ENCODE measurements around the gene EIPR1.

Gene EIPR1

GRCh38 chr2:3303583-3304406 is 73.8 kb downstream of the EIPR1 start:
- DNase-seq (ENCODE audit: low read depth), result peak; percentile 51

GRCh38 chr2:3302751-3303582 is 74.7 kb downstream of the EIPR1 start:
- DNase-seq (ENCODE audit: low read depth), result no peak

GRCh38 chr2:3302421-3302750 is 75.2 kb downstream of the EIPR1 start:
- no peak for DNase-seq (ENCODE audit: low read depth)

- DNase-seq (ENCODE audit: low read depth), result no peak
Observed at GRCh38 chr2:3301001-3301400, 76.6 kb downstream of the EIPR1 start.

GRCh38 chr2:3300224-3300995 is 77.2 kb downstream of the EIPR1 start:
- no peak for DNase-seq (ENCODE audit: low read depth)

GRCh38 chr2:3299703-3300102 is 77.9 kb downstream of the EIPR1 start:
- DNase-seq (ENCODE audit: low read depth), result no peak

- DNase-seq (ENCODE audit: low read depth), result no peak
Observed at GRCh38 chr2:3299130-3299529, 78.5 kb downstream of the EIPR1 start.

GRCh38 chr2:3298191-3298590 is 79.4 kb downstream of the EIPR1 start:
- DNase-seq (ENCODE audit: low read depth), result no peak

- no peak for DNase-seq (ENCODE audit: low read depth)
Observed at GRCh38 chr2:3297523-3297922, 80.1 kb downstream of the EIPR1 start.

- DNase-seq (ENCODE audit: low read depth), result no peak
Observed at GRCh38 chr2:3296182-3296972, 81.2 kb downstream of the EIPR1 start.

GRCh38 chr2:3294493-3294892 is 83.1 kb downstream of the EIPR1 start:
- DNase-seq (ENCODE audit: low read depth), result no peak

- no peak for DNase-seq (ENCODE audit: low read depth)
Observed at GRCh38 chr2:3294069-3294468, 83.5 kb downstream of the EIPR1 start.

GRCh38 chr2:3293221-3293620 is 84.4 kb downstream of the EIPR1 start:
- DNase-seq (ENCODE audit: low read depth), result no peak

GRCh38 chr2:3292416-3292815 is 85.2 kb downstream of the EIPR1 start:
- no peak for DNase-seq (ENCODE audit: low read depth)

GRCh38 chr2:3291750-3292149 is 85.9 kb downstream of the EIPR1 start:
- DNase-seq (ENCODE audit: low read depth), result no peak

- DNase-seq (ENCODE audit: low read depth), result no peak
Observed at GRCh38 chr2:3291113-3291512, 86.5 kb downstream of the EIPR1 start.

- no peak for DNase-seq (ENCODE audit: low read depth)
Observed at GRCh38 chr2:3290655-3291054, 87.0 kb downstream of the EIPR1 start.

- no peak for DNase-seq (ENCODE audit: low read depth)
Observed at GRCh38 chr2:3289971-3290370, 87.6 kb downstream of the EIPR1 start.

- no peak for DNase-seq (ENCODE audit: low read depth)
Observed at GRCh38 chr2:3289526-3289925, 88.1 kb downstream of the EIPR1 start.

- no peak for DNase-seq (ENCODE audit: low read depth)
Observed at GRCh38 chr2:3289171-3289515, 88.5 kb downstream of the EIPR1 start.

GRCh38 chr2:3288470-3289170 is 89.0 kb downstream of the EIPR1 start:
- DNase-seq (ENCODE audit: low read depth), result no peak

Measured in fibroblast of the conjunctiva (primary cell).